MM.1S (cell line): ENCODE measurements around the gene FOXO1.

Experiments
- EZH2 ChIP-seq: fragments of 300-600 bp; sonication (generic); optimal IDR thresholded peaks from 2 replicates; pipeline ENCODE3; 2017; ENCODE audit warnings: low read depth, mild to moderate bottlenecking, antibody characterized with exemption, low read length, mixed read lengths
- EZH2phosphoT487 ChIP-seq: fragments of 300-600 bp; sonication (generic); IDR thresholded peaks from 2 replicates; pipeline ENCODE4 v1.6.1; 2018; ENCODE audit warnings: antibody characterized with exemption, low read length
- TF ChIP-seq, protein P1 (sequence below): fragments of 300-600 bp; sonication (generic); IDR thresholded peaks from 2 replicates; pipeline ENCODE4 v1.5.1; 2016; ENCODE audit warnings: antibody characterized with exemption, low read length, mixed read lengths

DNA sequence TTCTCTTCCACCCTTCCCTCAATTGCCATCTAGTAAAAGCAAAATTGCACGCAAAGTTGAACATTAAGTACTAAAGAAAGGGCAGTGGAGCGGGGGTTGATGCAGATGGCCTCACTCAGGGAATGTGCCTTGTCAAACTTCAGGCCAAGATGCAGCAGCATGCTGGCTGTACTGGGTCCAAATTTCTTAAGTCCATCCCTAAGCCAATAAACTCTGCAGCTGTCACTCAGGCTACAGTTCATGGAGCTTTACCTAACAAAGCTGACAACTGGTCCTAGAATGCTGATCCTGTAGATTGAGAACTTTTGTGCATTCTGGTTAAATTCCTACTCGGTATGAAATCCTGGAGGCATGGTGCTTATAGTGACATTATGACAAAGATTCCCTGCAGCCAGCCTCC, 88.4 kb downstream of the FOXO1 start:
- TF ChIP-seq, protein P1, sequence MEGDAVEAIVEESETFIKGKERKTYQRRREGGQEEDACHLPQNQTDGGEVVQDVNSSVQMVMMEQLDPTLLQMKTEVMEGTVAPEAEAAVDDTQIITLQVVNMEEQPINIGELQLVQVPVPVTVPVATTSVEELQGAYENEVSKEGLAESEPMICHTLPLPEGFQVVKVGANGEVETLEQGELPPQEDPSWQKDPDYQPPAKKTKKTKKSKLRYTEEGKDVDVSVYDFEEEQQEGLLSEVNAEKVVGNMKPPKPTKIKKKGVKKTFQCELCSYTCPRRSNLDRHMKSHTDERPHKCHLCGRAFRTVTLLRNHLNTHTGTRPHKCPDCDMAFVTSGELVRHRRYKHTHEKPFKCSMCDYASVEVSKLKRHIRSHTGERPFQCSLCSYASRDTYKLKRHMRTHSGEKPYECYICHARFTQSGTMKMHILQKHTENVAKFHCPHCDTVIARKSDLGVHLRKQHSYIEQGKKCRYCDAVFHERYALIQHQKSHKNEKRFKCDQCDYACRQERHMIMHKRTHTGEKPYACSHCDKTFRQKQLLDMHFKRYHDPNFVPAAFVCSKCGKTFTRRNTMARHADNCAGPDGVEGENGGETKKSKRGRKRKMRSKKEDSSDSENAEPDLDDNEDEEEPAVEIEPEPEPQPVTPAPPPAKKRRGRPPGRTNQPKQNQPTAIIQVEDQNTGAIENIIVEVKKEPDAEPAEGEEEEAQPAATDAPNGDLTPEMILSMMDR = no peak
- TF ChIP-seq EZH2phosphoT487 (no peak), EZH2 (no peak)
